ENCODE measurements around the gene METTL25.

DNA sequence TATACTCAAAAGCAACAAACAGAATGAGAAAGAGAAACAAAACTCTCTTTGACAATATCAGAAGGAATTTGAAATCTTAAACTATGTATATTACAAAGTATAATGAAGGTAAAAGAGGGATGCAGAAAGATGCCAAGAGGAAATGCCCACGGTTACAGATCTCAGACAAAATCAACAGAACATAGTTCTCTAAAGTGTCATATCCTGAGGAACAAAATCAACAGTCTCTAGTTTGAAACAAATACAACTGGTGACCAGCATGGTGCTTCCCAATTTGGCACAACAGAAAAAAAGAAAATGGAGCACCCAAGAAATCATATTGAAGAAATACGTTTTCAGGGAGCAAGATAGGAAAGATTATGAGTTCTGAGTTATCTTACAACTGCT, 116.5 kb downstream of the METTL25 start:
- TF ChIP-seq, protein P1, sequence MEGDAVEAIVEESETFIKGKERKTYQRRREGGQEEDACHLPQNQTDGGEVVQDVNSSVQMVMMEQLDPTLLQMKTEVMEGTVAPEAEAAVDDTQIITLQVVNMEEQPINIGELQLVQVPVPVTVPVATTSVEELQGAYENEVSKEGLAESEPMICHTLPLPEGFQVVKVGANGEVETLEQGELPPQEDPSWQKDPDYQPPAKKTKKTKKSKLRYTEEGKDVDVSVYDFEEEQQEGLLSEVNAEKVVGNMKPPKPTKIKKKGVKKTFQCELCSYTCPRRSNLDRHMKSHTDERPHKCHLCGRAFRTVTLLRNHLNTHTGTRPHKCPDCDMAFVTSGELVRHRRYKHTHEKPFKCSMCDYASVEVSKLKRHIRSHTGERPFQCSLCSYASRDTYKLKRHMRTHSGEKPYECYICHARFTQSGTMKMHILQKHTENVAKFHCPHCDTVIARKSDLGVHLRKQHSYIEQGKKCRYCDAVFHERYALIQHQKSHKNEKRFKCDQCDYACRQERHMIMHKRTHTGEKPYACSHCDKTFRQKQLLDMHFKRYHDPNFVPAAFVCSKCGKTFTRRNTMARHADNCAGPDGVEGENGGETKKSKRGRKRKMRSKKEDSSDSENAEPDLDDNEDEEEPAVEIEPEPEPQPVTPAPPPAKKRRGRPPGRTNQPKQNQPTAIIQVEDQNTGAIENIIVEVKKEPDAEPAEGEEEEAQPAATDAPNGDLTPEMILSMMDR (IDR thresholded peaks at IDR 0.05; ENCODE audit: poor library complexity, severe bottlenecking), result no peak
- TF ChIP-seq EZH2 (IDR thresholded peaks at IDR 0.05; ENCODE audit: borderline replicate concordance, insufficient read depth, low read length, poor library complexity, severe bottlenecking), result no peak
- no peak for TF ChIP-seq POLR2AphosphoS5 (IDR thresholded peaks at IDR 0.05)
- no peak for TF ChIP-seq EP300 (conservative IDR thresholded peaks at IDR 0.05; ENCODE audit: poor library complexity, severe bottlenecking)
- TF ChIP-seq TAF1 (IDR thresholded peaks at IDR 0.05; ENCODE audit: low read depth), result no peak
- no peak for TF ChIP-seq MXI1 (conservative IDR thresholded peaks at IDR 0.05; ENCODE audit: poor library complexity, severe bottlenecking)
- TF ChIP-seq SMC3 (conservative IDR thresholded peaks at IDR 0.05; ENCODE audit: poor library complexity), result no peak

Measured in neural cell (in vitro differentiated cells).